ENCODE data around the gene CRKL.

The CRKL gene

DNA sequence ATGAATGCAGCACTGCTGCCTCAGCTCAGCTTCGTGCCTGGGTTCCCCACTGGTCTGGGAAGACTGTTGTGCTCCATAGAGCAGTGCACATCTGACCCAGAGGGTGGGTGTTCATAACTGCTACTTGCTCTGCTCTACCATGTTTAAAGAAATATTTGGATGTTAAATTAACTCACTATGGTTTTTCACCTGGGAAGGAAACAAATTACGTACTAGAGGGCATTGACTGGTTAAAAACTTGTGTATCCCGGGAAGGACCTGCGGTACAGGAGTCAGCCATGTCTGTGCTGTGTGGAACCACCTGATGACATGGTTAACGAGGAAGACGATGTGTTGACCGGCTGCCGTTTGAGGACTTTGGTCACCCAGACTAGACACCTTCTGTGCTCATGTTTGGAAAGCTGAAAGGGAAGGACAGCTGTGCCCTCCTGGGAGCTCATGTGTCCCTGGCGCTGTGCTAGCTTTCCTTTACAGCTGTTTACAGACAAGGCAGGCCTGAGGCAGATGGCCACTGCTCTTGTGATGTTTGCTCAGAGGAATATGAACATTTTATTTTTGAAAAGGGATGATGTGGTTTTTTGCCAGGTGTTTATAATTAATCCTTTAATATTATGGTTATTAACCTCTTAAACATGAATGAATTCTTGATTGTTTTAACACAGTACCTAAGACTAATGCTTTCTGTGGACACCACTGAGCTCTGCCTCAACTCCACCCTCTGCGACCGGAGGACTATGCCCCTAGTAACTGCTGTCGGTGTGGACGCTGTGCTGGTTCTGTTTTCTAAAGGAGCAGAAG, 35.5 kb downstream of the CRKL start:
- no peak for DNase-seq (ENCODE audit: low read depth in 3 of 3)

DNA sequence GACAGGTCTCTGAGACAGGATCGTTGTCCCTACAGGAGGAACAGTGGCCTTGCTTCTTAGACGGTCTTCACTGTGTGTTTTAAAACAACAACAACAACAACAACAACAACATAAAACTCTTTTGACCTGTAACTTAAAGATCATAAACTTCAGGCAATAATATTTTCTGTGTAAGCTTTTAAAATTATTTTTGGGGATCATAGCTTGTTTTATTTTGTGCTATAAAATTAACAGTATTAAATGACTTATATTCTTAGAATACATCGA, 36.1 kb downstream of the CRKL start:
- no peak for DNase-seq (ENCODE audit: low read depth in 3 of 3)

DNA sequence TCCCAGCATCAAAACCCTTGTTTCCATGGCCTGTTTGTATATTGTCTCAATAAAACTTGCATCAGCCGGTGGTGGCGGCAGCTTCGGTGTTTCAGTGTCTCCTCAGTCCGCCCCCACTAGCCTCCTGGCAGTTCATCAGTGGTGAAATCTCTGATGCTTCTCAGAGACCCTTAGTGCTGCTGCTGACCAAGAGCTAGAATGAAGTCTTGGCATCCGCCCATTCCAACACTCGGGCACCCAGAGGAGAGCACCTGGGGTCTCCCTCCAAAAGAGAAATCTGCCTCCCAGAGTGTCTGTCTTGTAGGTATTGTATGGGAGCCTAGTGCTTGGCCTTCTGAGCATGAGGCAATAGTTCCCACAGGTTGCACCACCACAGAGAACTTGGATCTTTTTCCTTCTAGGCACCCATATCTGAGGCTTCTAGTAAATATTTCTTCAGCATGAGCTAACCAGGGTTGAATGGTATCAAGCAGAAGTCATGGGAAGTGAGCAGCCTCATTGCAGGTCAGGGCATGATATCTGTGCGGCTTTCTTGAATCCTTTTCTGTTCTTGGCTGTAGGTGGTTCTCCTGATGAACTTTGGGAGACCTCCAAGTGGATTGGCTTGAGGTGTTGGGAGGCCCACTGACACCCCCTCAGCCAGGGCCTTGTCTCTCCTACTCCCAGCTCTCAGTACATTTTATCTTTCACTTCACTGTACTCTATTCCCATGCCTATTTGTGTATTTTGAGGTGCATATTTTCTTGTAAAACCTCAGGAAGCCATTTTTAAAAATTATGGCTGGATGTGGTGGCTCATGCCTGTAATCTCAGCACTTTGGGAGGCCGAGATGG, 36.7 kb downstream of the CRKL start:
- no peak for DNase-seq (ENCODE audit: low read depth in 3 of 3)

DNA sequence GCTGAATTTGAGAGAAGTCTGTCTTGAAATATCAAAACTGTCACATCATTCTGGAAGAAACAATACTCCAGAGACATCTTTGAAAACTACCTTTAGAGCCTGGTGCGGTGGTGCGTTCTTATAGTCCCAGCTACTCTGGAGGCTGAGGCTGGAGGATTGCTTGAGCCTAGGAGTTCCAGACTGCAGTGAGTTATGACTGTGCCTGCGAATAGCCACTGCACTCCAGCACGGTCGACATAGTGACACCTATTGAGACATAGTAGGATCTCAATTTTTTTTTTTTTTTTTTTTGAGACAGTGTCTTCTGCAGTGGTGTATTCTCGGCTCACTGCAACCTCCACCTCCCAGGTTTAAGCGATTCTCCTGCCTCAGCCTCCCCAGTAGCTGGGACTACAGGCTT, 38.3 kb downstream of the CRKL start:
- DNase-seq (ENCODE audit: low read depth in 3 of 3), result no peak

DNA sequence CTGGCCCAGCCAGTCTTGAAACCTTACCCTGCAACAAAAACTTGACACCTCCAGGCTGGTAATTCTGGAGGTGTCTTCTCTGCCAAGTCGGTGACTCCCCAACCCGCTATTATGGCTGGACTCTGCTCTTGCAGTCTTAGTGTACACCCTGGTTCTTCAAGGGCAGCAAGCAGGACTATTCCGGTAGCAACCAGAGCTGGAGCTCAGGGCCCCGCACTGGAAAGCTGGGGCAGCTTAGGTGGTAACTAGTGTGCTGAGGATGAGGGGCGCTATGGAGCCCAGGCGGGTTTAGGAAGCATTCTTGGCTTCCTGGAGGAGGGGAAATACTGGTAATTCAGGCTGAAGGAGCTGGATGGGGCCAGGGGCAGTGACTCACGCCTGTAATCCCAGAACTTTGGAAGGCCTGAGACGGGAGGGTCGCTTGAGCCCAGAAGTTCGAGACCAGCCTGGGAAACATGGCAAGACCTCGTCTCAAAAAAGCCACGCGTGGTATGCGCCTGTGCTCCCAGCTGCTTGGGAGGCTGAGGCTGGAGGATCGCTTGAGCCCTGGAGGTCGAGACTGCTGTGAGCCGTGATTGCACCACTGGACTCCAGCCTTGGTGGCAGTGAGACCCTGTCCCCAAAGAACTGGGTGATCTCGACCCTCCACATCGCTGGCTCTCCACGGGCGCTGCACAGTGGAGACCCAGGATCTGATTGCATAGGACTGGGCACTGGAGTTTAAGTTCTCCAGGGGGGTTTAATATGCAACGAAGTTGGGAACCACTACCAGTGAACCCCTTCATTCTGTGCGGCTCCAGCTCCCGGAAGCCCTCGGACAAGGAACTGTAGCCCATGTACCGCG, 39.3 kb downstream of the CRKL start:
- no peak for DNase-seq (ENCODE audit: low read depth in 3 of 3)

DNA sequence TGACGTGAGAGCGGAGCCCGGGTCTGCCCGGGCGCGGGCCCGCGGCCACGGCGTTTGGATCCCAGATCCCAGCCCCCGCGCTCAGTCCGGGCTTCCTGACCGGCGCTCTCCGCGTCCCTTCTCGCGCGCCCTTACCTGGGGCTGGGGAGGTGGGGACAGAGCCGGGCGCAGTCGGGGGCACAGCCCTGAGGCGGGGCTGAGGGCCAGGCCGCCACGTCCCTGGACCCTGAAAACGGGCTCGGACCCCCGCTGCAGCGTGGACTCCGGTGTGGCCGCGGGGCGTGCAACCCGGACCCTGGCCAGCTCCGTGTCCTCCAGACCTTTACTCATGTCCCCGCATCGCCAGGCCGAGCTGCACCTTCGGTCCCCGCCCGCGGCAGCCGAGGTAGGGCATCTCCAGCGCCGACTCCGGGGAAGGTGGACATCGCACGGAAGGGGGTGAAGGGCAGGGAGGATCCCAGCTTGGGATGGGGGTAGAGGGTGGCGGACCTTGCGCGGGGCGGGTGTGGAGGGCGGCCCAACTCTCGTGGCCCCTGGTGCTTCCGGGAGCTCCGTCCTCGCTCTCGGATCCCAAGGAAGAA, 40.0 kb downstream of the CRKL start:
- no peak for DNase-seq (ENCODE audit: low read depth in 3 of 3)

DNA sequence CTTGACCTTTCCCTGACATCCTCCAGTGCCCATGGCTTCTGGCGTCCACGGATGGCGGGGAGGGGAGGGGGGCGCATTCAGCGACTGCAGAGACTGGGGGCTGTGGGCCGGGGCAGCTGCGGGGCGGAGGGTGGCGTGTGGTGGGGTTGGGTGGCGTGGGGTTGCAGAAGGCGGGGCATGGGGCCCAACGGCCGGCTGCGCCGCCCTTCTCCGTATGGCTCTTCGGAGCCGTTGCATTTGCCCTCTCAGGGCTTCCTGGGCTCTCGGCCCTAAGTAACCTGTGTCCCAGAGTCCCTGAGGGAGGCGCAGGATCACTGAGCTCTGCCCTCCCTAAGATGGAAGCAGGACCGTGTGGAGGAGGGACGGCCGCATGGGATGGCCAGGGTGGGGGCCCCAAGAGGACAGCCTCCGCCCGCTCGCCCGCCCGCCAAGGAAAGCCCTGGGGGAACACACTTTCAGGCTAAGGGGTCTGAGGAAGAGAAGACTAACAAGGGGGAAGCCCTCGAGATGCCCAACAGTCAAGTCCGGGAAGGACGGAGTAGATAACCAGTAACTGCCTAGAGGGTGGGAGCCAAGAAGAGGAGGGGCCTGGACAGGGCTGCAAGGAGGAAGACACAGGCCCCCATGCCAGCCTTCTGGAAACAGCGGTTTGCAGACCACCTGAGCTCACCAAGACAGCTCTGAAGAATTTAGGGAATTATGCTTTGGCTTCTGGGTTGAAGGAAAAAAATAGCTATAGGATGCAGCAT, 40.6 kb downstream of the CRKL start:
- DNase-seq (ENCODE audit: low read depth in 3 of 3), result no peak

DNA sequence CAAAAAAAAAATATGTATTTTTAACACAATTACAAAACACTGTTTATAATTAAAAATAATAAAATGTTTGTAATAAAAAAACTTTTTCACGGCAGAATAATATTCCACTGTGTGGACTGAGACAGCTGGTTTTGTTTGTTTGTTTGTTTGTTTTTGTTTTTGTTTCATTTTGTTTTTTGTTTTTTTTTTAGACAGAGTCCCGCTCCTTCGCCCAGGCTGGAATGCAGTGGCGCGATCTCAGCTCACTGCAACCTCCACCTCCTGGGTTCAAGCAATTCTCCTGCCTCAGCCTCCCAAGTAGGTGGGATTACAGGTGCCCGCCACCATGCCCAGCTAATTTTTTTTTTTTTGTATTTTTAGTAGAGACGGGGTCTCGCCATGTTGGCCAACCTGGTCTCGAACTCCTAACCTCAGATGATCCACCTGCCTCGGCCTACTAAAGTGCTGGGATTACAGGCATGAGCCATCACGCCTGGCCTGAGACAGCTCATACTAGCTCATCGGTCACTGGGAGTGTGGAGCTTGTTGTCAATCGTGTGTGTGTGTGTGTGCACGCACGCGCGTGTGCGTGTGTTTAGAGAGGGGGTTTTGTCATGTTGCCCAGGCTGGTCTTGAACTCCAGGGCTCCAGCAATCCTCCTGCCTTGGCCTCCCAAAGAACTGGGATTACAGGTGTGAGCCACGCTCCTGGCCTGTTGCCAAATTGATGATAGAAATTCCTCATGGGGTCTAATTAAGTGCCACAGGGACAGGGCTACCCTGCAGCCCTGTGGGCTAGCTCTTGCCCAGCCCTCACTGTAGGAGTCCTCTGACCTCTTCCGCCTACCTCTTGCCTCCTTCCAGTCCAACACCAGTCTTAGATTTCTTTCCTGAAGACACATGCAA, 42.6 kb downstream of the CRKL start:
- DNase-seq (ENCODE audit: low read depth in 3 of 3), result no peak

DNA sequence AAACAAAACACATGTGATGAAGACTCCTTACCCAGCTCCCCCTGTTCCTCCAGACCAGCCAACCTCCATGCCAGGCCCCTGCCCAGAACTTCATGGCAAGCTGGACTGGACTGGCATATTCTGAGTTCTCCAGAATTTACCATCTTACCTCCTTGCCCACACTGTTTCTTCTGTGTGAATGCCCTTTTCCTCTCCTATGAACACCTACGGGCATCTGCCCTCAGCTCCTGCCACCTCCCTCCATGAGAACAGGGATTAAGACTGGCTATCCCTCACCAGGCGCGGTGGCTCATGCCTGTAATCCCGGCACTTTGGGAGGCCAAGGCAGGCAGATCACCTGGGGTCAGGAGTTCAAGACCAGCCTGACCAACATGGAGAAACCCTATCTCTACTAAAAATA, 43.4 kb downstream of the CRKL start:
- DNase-seq (ENCODE audit: low read depth in 3 of 3), result no peak

DNA sequence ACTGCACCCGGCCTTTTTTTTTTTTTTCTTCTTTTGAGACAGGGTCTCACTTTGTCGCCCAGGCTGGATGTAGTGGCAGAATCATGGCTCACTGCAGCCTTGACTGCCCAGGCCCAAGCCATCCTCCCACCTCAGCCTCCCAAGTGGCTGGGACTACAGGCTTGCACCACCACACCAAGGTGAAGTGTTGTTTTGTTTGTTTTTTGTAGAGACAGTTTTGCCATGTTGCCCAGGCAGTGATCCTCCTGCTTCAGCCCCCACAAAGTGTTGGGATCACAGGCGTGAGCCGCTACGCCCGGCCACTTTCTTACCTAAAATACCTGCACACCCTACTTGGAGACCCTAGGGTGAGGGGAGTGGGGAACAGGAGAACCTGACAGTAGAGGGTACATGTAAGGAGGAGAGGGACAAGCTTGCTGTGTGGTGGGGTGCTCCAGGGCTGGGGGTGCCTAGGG, 45.3 kb downstream of the CRKL start:
- no peak for DNase-seq (ENCODE audit: low read depth in 3 of 3)

DNA sequence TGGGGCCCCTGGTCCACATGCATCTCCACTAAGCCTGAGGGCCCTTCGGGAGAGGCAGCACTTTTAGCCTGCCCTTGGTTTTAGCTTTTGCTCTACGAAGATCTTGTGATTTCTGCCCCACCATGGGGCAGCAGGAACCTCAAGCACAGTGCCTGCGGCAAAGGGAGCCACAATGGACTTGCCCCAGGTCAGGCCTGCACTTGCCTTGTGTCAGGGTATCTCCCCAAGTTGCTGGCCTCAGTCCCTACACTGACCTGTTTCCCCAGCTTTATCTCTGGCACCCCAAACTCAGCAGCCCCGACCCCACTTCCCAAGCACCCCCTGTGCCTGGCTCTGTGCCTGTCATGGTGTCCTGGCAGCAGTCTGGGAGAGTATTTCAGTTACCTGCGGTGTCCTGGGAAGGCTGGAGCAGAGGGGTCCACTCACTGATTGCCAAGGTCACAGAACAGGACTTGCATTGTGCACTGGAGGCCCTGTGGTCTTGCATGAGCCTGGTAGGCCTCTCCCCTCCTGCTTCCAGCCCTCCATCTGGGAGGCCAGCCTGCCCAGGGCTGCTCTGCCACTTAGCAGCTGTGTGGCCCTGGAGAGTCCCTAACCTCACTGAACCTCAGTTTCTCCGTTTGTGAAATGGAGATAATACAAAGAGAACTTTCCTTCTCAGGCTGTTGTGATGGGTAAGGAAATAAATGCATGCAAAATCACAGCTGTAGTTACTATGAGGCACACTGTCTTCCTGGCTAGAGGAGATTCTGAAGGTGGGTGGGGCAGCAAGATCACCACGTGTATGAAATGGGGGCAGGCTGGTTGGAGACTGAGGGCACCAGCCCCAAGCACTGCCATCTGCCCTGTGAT, 46.2 kb downstream of the CRKL start:
- no peak for DNase-seq (ENCODE audit: low read depth in 3 of 3)

DNA sequence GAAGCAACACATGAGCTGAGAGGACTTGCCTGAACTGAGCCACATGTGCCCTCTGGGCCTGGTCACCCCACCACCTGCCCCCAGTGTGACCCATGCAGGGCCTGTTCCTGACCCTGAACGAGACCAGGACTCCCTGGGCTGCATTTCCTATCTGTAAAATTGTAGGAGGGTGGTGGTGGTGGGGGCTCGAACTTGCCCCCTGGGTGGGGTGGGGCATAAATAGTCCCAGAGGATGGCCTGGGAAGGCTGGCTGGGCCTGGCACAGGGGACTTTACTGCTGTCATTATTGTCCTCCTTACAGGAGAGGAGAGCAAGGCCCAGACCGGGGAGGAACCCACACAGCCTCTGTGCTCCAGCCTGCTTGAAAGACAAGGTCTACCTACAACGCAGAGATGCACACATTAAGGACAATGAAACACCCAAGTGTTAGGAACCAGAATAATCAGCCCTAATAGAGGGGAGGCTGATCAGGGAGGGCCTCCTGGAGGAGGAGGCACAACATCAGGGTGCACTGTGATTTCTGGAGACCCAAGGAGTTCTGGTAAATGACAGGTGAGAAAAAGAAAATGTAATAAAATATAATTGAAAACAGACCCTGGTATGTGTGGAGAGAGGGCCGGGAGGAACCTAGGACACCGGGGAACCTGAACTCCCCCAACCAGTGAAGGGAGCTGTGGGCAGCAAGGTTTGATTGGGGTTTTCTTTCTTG, 47.0 kb downstream of the CRKL start:
- DNase-seq (ENCODE audit: low read depth in 3 of 3), result no peak

DNA sequence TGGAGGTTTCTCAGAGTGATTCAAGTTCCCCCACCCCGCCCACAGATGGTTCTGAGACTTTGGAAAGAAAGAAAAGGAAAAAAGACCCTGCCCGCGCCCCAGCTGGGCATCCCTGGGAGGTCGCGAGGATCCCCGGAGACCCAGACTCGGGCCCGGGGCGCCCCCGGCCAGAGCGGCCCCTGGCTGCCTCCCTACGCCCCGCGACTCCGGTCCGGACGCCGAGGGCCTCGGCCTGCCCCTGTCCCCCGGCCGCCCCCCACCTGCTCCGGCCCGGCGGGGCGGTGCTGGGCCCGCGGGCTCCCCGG, 47.5 kb downstream of the CRKL start:
- no peak for DNase-seq (ENCODE audit: low read depth in 3 of 3)

DNA sequence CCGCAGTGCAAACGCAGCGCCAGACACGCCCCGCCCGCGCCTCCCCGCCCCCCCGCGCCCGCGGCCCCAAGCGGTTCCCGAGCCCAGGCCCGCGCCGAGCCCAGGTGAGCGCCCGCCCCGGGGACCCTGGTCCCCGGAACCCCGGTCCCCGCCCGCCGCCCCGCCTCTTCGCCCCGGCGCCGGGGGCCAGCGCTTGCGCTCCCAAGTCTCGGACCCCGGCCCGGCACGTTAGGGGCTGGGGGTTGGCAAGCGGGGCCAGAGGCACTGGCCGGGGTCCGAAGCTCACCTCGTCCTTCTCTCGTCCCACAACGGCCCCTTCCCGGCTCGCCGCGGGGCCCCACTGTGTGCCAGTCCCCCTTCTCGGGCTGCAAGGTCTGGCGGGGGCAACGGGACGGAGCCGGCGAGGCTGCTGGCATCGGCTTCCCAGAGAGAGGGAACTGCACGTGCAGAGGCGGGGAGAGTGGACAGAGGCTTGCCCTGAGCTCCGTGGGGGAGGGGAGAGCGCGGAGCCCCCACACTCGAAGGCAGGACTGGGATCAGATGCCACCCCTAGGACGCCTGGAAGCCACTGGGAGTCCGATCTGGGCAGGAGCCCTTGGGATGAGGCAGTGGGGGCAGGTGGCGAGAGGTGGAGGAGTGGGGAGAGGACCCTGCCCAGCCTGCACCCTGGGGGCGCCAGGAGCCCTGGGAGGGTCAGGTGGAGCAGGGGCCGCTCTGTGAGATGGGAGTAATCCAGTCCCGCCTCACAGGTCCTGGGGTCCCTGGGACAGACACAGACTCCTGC, 48.1 kb downstream of the CRKL start:
- DNase-seq (ENCODE audit: low read depth in 3 of 3), result no peak

DNA sequence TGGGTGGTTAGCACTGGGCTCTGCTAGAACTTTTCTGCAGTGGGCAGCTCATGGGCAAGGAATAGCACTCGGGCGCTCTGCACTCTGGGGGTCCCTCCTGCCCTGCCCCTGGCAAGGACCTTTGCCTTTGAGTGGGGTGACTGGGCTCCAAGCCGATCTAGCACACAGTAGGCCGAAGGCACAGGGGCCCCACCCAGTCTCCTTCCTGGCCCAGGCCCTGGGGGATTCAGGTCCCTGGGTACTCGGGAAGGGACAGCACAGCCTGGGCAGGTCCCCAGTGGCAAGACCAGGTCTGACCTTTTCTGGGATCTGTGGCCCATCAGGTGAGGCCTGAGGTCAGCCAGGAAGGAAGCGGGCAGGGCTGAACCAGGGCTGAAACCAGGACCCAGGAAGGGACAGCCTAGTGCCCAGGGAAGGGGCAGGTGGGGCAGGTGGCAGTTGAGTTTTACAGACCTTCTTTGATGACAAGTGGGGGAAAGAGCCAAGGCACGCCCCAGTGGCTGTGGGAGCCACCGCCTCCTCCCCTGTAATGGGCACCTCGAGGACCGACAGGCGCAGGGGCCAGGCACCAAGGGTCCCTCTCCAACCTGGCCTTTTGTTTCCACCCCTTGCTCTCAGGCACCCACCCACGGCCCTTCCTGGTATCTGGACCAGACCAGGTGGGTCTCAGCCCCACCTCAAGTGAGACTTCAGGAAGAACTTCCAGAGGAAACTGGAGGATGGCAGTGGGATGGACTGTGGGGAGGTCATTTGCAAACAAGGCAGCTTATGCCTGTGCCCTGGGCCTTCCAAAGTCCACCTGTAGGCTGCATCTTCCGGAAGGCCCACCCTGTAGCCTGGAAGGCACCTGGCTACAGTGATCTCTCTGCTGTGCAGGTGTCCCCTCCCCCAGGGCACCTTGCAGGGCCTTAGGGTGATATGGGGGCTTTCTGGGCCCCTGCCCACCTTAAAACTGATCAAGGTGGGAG, 49.0 kb downstream of the CRKL start:
- no peak for DNase-seq (ENCODE audit: low read depth in 3 of 3)

DNA sequence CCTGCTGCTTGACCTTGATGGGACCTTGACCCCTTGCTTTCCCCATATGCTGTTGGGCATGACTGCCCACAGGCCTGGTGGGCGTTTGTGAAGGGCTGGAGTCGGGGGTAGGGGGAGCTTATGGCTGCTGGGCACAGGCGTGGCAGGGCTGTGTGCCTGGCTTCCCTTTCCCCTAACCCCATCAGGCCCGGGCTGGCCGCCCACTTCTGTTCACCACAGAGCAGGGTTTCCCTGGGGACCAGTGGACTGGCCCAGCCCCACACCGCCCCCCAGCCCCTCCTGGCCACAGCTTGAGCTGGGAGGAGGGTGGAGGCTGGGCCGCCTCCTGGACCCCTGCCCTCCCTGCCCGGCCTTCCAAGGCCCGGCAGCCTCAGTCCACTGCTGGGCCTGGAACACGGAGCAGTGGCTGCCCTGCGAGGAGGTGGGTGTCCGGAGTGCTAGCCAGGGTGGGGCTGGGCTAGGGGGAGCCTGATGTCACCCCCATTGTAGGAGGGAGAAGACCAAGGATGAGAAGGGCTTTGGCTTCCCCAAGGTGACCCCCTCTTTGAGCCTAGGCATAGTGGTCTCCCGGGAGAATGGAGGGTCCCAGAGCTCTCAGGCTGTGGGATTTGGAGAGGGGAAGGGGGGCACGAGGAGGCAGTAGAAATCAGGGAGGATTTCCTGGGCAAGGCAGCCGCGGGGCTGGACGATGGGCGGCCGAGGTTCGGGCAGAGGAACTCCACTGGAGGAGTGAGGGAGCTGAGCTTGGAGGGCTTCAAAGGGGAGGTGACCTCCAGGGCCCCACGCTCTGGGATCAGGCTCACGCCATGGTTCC, 49.9 kb downstream of the CRKL start, which contains the start of gene AIFM3:
Gene AIFM3 (plus strand): TSS at position 373 of the 814 bp plus-strand sequence. CDS start 690 bp downstream, outside the sequence.
- no peak for DNase-seq (ENCODE audit: low read depth in 3 of 3)
